GM20000 (cell line): ENCODE measurements around the gene SYTL3.
A peak's percentile ranks its signal among the peaks of the same experiment; 100 is the strongest.

Experiments
- DNase-seq: peaks from one replicate; pipeline ENCODE4 v3.0.0; 2012; ENCODE audit warnings: low spot score
- CTCF ChIP-seq: IDR thresholded peaks from 2 replicates; pipeline ENCODE4 v1.5.1; 2012; ENCODE audit warnings: mild to moderate bottlenecking, control low read depth; ENCODE audit errors: extremely low read depth, missing control alignments

SYTL3 gene

GRCh38 chr6:158703111-158703836 is 53.4 kb downstream of the SYTL3 start:
- no peak for TF ChIP-seq CTCF
- no peak for DNase-seq

- peak; percentile 86 for DNase-seq
Observed at GRCh38 chr6:158703837-158704822, 54.3 kb downstream of the SYTL3 start.

GRCh38 chr6:158705386-158706126 is 55.7 kb downstream of the SYTL3 start:
- TF ChIP-seq CTCF: no peak
- no peak for DNase-seq

More at GRCh38 chr6:158703837-158704822, 54.3 kb downstream of the SYTL3 start:
- TF ChIP-seq CTCF: peak; percentile 100

- peak; percentile 10 for TF ChIP-seq CTCF
- no peak for DNase-seq
Observed at GRCh38 chr6:158706369-158706982, 56.6 kb downstream of the SYTL3 start.

- no peak for TF ChIP-seq CTCF
- no peak for DNase-seq
Observed at GRCh38 chr6:158707120-158707820, 57.4 kb downstream of the SYTL3 start.

GRCh38 chr6:158707821-158708195 is 58.0 kb downstream of the SYTL3 start:
- DNase-seq: no peak
- TF ChIP-seq CTCF: no peak
